GM23338 (cell line): ENCODE data around the gene COL4A1. TPM values are rescaled to one million over a fixed set of nuclear protein-coding genes. Genes with fewer than 3 reads are reported as not detected.

Source experiments
- CREB1 ChIP-seq: fragments of 250-450 bp; sonication (Bioruptor Pico); IDR thresholded peaks from 2 replicates; pipeline ENCODE4 v1.5.0; 2020; ENCODE audit warnings: low read depth, mild to moderate bottlenecking, moderate library complexity
- CTCF ChIP-seq, 2 experiments: fragments of 200-600 bp in 1 of 2; sonication (generic) in 1 of 2; conservative IDR thresholded peaks; 2 replicates each; pipeline versions ENCODE4 v1.5.1 to v1.6.1; 2016 to 2017; ENCODE audit warnings: antibody characterized with exemption in 2 of 2, low read depth in 2 of 2, mild to moderate bottlenecking in 2 of 2, moderate library complexity in 1 of 2
- ETS1 ChIP-seq: IDR thresholded peaks from 2 replicates; pipeline ENCODE4 v1.6.1; 2016; ENCODE audit warnings: antibody characterized with exemption
- EZH2 ChIP-seq: fragments of 200-600 bp; sonication (generic); IDR thresholded peaks from one replicate; pipeline ENCODE4 v1.8.0; 2017; ENCODE audit warnings: antibody characterized with exemption, mild to moderate bottlenecking, low read depth; ENCODE audit not compliant: unreplicated experiment
- EZH2phosphoT487 ChIP-seq: fragments of 200-600 bp; sonication (generic); IDR thresholded peaks from one replicate; pipeline ENCODE4 v1.8.1; 2018; ENCODE audit warnings: antibody characterized with exemption; ENCODE audit not compliant: unreplicated experiment
- POLR2AphosphoS5 ChIP-seq: IDR thresholded peaks from 2 replicates; pipeline ENCODE4 v1.6.1; 2016; ENCODE audit warnings: antibody characterized with exemption, low read depth
- STAT1 ChIP-seq: IDR thresholded peaks from one replicate; pipeline ENCODE4 v1.6.1; 2016; ENCODE audit warnings: antibody characterized with exemption; ENCODE audit not compliant: unreplicated experiment
- ZNF114 ChIP-seq: fragments of 250-450 bp; sonication (Bioruptor Pico); IDR thresholded peaks from 2 replicates; pipeline ENCODE4 v1.5.0; 2020; ENCODE audit warnings: mild to moderate bottlenecking, moderate library complexity
- ZNF331 ChIP-seq: fragments of 250-450 bp; sonication (Bioruptor Pico); IDR thresholded peaks from 2 replicates; pipeline ENCODE4 v1.5.0; 2020; ENCODE audit warnings: low read depth, mild to moderate bottlenecking, moderate library complexity
- ZNF462 ChIP-seq: fragments of 250-450 bp; sonication (Bioruptor Pico); IDR thresholded peaks from 2 replicates; pipeline ENCODE4 v1.5.0; 2020; ENCODE audit warnings: mild to moderate bottlenecking, moderate library complexity
- polyA plus RNA-seq: library from polyadenylated mRNA; unstranded; fragments of >200 nt; fragmentation: Nextera tagmentation; extraction: Ambion mirVana; gene quantifications from 2 replicates; pipeline ENCODE4 v1.2.1, GENCODE V29; 2016
- total RNA-seq: library from RNA; depleted of rRNA; stranded (reverse); fragments of >200 nt; shearing (Covaris generic); gene quantifications from 2 replicates; pipeline ENCODE4 v1.2.3, GENCODE V29; 2014

Gene COL4A1
- total and polyA plus RNA-seq, 2 experiments from 2014 or later: 39.1 to 110 TPM

- TF ChIP-seq ZNF462 (CRISPR knock-in tag): no peak
- no peak for TF ChIP-seq ETS1
- TF ChIP-seq ZNF114 (CRISPR knock-in tag): no peak
- TF ChIP-seq ZNF331 (CRISPR knock-in tag): no peak
- TF ChIP-seq STAT1: no peak
- TF ChIP-seq CREB1 (CRISPR knock-in tag): no peak
- TF ChIP-seq CTCF (conservative IDR thresholded peaks at IDR 0.05; ENCODE audit: low read depth in 2 of 2): no peak
- TF ChIP-seq EZH2phosphoT487: no peak
- no peak for TF ChIP-seq EZH2
- TF ChIP-seq POLR2AphosphoS5: no peak
Measured at GRCh38 chr13:110208116-110208515, 98.8 kb downstream of the COL4A1 start (continued).
